ENCODE data around the gene AFF3.

GRCh38 chr2:99890568-99891427, 251.6 kb downstream of the AFF3 start:
- no peak for TF ChIP-seq CTCF (IDR thresholded peaks at IDR 0.05; ENCODE audit: low read length)
- no peak for TF ChIP-seq EZH2 (IDR thresholded peaks at IDR 0.05; ENCODE audit: borderline replicate concordance, low read length)

Measured in OCI-LY1 (cell line).